Fibroblast of the aortic adventitia (primary cell): ENCODE data around the gene TRAF3. TPM values are rescaled to one million over a fixed set of nuclear protein-coding genes. Genes with fewer than 3 reads are reported as not detected.

Source experiments
- DNase-seq: peaks from one replicate; pipeline ENCODE4 v3.0.0-alpha.2; 2010; ENCODE audit warnings: low read depth
- H3K4me3 ChIP-seq: 2 replicates; pipeline ENCODE4 v1.5.1; 2011; ENCODE audit warnings: low read depth, mild to moderate bottlenecking, control low read depth, low read length, moderate library complexity
- total RNA-seq: library from RNA; depleted of rRNA; stranded (reverse); fragments of >200 nt; gene quantifications from 2 replicates; pipeline ENCODE4 v1.2.3, GENCODE V29; 2012; ENCODE audit warnings: low replicate concordance
- TF ChIP-seq, protein P1 (sequence below): IDR thresholded peaks from 2 replicates; pipeline ENCODE4 v1.5.1; 2011; ENCODE audit warnings: mild to moderate bottlenecking, low read length, control low read depth, inconsistent platforms; ENCODE audit not compliant: insufficient read depth

Gene TRAF3
- total RNA-seq, 1 donor: 19.3 TPM

GRCh38 chr14:102917056-102917385, 139.8 kb downstream of the TRAF3 start:
- H3K4me3 ChIP-seq: no peak overlapping the region
- DNase-seq: no peak
- TF ChIP-seq, protein P1, sequence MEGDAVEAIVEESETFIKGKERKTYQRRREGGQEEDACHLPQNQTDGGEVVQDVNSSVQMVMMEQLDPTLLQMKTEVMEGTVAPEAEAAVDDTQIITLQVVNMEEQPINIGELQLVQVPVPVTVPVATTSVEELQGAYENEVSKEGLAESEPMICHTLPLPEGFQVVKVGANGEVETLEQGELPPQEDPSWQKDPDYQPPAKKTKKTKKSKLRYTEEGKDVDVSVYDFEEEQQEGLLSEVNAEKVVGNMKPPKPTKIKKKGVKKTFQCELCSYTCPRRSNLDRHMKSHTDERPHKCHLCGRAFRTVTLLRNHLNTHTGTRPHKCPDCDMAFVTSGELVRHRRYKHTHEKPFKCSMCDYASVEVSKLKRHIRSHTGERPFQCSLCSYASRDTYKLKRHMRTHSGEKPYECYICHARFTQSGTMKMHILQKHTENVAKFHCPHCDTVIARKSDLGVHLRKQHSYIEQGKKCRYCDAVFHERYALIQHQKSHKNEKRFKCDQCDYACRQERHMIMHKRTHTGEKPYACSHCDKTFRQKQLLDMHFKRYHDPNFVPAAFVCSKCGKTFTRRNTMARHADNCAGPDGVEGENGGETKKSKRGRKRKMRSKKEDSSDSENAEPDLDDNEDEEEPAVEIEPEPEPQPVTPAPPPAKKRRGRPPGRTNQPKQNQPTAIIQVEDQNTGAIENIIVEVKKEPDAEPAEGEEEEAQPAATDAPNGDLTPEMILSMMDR: no peak

DNA sequence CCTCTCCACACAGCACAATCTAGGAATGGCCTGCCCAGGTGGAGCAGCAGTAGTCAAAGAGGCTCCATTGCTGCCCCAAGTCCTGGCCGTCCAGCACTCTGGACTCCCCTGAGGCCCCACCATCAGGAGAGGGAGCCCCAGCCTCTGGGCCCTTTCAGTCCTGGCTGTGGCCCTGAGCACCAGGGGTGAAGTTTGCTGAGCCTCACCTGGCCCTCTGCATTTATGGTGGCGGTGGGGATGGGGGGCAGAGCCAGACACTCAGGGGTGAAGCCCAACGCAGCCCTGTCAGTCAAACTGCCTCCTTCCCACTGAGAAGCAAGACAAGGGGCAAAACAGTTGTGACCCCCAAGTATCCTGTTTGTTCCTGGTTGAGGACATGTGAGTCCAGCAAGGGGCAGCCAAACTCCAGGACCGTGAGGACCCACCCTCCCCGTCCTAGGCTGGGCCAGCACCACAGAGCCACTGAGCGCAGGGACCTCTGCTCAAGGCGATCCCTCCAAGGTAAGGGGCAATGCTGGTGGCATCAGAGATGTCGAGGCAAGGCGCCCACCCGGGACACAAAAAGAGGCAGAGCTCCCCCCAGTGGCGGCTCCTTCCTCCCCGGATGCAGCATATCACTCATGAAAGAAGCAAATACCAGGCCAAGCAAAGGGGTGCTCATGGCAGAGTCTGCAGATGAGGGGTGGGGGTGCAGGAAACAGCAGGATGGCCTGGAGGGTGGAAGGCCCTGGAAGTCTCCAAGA, 140.4 kb downstream of the TRAF3 start:
- peak; percentile 39 for DNase-seq
- TF ChIP-seq, protein P1: peak; percentile 74

DNA sequence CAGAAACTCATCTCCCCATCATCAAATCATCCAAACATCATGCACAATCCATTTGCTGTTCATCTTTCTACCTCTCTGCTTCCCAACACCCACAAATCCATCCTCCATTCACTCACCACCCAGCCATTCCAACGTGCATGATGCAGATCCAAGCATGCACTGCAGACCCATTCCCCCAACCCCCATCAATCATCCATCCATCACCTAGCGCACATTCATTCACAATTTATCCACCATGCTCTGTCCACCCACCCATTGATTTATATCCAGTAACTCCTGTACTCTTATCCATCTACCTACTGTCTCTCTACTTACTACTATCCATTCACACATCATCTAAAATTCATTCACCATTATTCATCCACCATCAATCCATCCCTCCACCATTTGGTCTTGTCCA, 141.2 kb downstream of the TRAF3 start:
- TF ChIP-seq, protein P1: no peak
- DNase-seq: no peak
- H3K4me3 ChIP-seq: no peak overlapping the region

More for the DNA sequence above, 140.4 kb downstream of the TRAF3 start:
- no peak overlapping the region for H3K4me3 ChIP-seq

GRCh38 chr14:102920273-102920997, 143.2 kb downstream of the TRAF3 start:
- TF ChIP-seq, protein P1: no peak
- no peak for DNase-seq
- no peak overlapping the region for H3K4me3 ChIP-seq

- H3K4me3 ChIP-seq: no peak overlapping the region
- DNase-seq: no peak
- TF ChIP-seq, protein P1: no peak
These were observed 143.7 kb downstream of the TRAF3 start for GRCh38 chr14:102920998-102921304.

GRCh38 chr14:102922490-102923200, 145.4 kb downstream of the TRAF3 start, which contains the start of gene AMN:
TSS of gene AMN (plus strand) at chr14:102922663. CDS start at chr14:102922689, 26 bp downstream.
- H3K4me3 ChIP-seq: peak within 1 kb of the TSS; percentile 37
- TF ChIP-seq, protein P1: no peak
- no peak for DNase-seq
